PC-3 (cell line): ENCODE results near the gene ZBTB11. TPM values are rescaled to one million over a fixed set of nuclear protein-coding genes. Genes with fewer than 3 reads are reported as not detected.

Experiments
- ATAC-seq: fragments of 200-7000 bp; cut with Tn5 transposase; 2 replicates; pipeline ENCODE4 v1.9.1; 2020; ENCODE audit warnings: mild to moderate bottlenecking, moderate library complexity
- BruUV-seq: library from RNA; stranded (reverse); fragments of 400-500 nt; replicated peaks from 2 replicates; lab custom pipeline; 2021; lab: Mats Ljungman, UMichigan
- CTCF ChIA-PET: fragments of 300-600 bp; sonication (Branson Sonifier 250); formaldehyde crosslinking; loops from one replicate; lab custom pipeline; 2022; ENCODE audit warnings: antibody characterized with exemption; lab: Charles Lee
- POLR2A ChIA-PET: fragments of 300-600 bp; sonication (Branson Sonifier 250); formaldehyde crosslinking; loops from one replicate; lab custom pipeline; 2022; ENCODE audit warnings: antibody characterized with exemption; ENCODE audit not compliant: unreplicated experiment; lab: Charles Lee
- DNase-seq: peaks from one replicate; pipeline ENCODE4 v3.0.0-alpha.2; 2015
- H2AFZ ChIP-seq: fragments of 300-600 bp; sonication (generic); 2 replicates; pipeline ENCODE4 v1.6.0; 2016; ENCODE audit warnings: antibody characterized with exemption, low read length
- H3F3A ChIP-seq: fragments of 300-600 bp; sonication (generic); one replicate; pipeline ENCODE4 v1.6.0; 2017; ENCODE audit warnings: antibody characterized with exemption, low read length, control low read depth, mild to moderate bottlenecking; ENCODE audit not compliant: unreplicated experiment
- H3K27ac ChIP-seq: fragments of 300-600 bp; sonication (generic); 2 replicates; pipeline ENCODE4 v1.5.1; 2016; ENCODE audit warnings: mild to moderate bottlenecking, low read length
- H3K27me3 ChIP-seq: fragments of 300-600 bp; sonication (generic); 2 replicates; pipeline ENCODE4 v1.6.1; 2016; ENCODE audit warnings: low read length, mixed read lengths
- H3K36me3 ChIP-seq: fragments of 300-600 bp; sonication (generic); 2 replicates; pipeline ENCODE4 v1.6.1; 2016; ENCODE audit warnings: low read depth, mixed run types, low read length, mixed read lengths
- H3K4me1 ChIP-seq: fragments of 300-600 bp; sonication (generic); 2 replicates; pipeline ENCODE4 v1.5.1; 2016; ENCODE audit warnings: low read length; ENCODE audit not compliant: insufficient read depth
- H3K4me2 ChIP-seq: fragments of 300-600 bp; sonication (generic); 2 replicates; pipeline ENCODE4 v1.6.0; 2016; ENCODE audit warnings: low read length
- H3K4me3 ChIP-seq: fragments of 300-600 bp; sonication (generic); 2 replicates; pipeline ENCODE4 v1.5.1; 2016; ENCODE audit warnings: mild to moderate bottlenecking, low read length, mixed read lengths
- H3K79me2 ChIP-seq: fragments of 300-600 bp; sonication (generic); 2 replicates; pipeline ENCODE4 v1.6.1; 2017; ENCODE audit warnings: low read length, mixed read lengths
- H3K9ac ChIP-seq: fragments of 300-600 bp; sonication (generic); 2 replicates; pipeline ENCODE4 v1.6.0; 2016; ENCODE audit warnings: mild to moderate bottlenecking, low read length
- H3K9me2 ChIP-seq: fragments of 300-600 bp; sonication (generic); replicated peaks from 2 replicates; pipeline ENCODE4 v1.6.1; 2016; ENCODE audit warnings: mixed run types, low read length, mixed read lengths
- H3K9me3 ChIP-seq: fragments of 300-600 bp; sonication (generic); 2 replicates; pipeline ENCODE4 v1.6.1; 2016; ENCODE audit warnings: low read length, mixed read lengths
- H4K20me1 ChIP-seq: fragments of 300-600 bp; sonication (generic); 2 replicates; pipeline ENCODE4 v1.6.1; 2016; ENCODE audit warnings: low read length, mixed read lengths
- CTCF ChIP-seq: fragments of 300-600 bp; sonication (generic); conservative IDR thresholded peaks from 2 replicates; pipeline ENCODE4 v1.5.1; 2017; ENCODE audit warnings: antibody characterized with exemption, low read depth, mild to moderate bottlenecking, low read length
- EZH2 ChIP-seq: fragments of 300-600 bp; sonication (generic); IDR thresholded peaks from one replicate; pipeline ENCODE4 v1.6.1; 2017; ENCODE audit warnings: antibody characterized with exemption, mild to moderate bottlenecking, low read length; ENCODE audit not compliant: unreplicated experiment
- EZH2phosphoT487 ChIP-seq: fragments of 300-600 bp; sonication (generic); IDR thresholded peaks from 2 replicates; pipeline ENCODE4 v1.6.1; 2018; ENCODE audit warnings: mild to moderate bottlenecking, antibody characterized with exemption, low read length, borderline replicate concordance
- intact Hi-C: fragments of 100-400 bp; cut with micrococcal nuclease; formaldehyde crosslinking; loops from 2 replicates; pipeline ENCODE4 v1.9.0; 2023
- total RNA-seq: library from RNA; depleted of rRNA; stranded (reverse); fragments of >200 nt; gene quantifications from 2 replicates; pipeline ENCODE4 v1.2.3, GENCODE V29; 2014

The ZBTB11 gene
- total RNA-seq, 1 experiment from 2014 or later, result 27.6 TPM

- no peaks in the 10 kb centered on the region for H4K20me1 ChIP-seq
- no peak for ATAC-seq
- no peak overlapping the region for H3K4me2 ChIP-seq
- no peak for DNase-seq
- TF ChIP-seq EZH2 (no peak), CTCF (no peak), EZH2phosphoT487 (no peak)
- no peaks in the 10 kb centered on the region for H3K9me3 ChIP-seq
- no peak overlapping the region for H3K27ac ChIP-seq
- no peak overlapping the region for H2AFZ ChIP-seq
- no peak overlapping the region for H3K4me3 ChIP-seq
- no TSS peak for BruUV-seq
- H3K79me2 ChIP-seq, result no peaks in the 10 kb centered on the region
- ChIA-PET CTCF (no interaction called here), POLR2A (no interaction called here)
- H3K4me1 ChIP-seq, result no peaks in the 10 kb centered on the region
- H3F3A ChIP-seq, result no peaks in the 10 kb centered on the region
- H3K36me3 ChIP-seq, result no peaks in the 10 kb centered on the region
- H3K27me3 ChIP-seq, result no peaks in the 10 kb centered on the region
- no peak overlapping the region for H3K9ac ChIP-seq
- no peaks in the 10 kb centered on the region for H3K9me2 ChIP-seq
- intact Hi-C loops, result no loop called here
Observed at GRCh38 chr3:101624857-101625256, 52.1 kb downstream of the ZBTB11 start.

- no TSS peak for BruUV-seq
- Histone ChIP-seq H3K9me2 (no peaks in the 10 kb centered on the region), H3K36me3 (no peaks in the 10 kb centered on the region), H4K20me1 (no peaks in the 10 kb centered on the region), H3K27me3 (no peaks in the 10 kb centered on the region), H3K4me2 (no peak overlapping the region), H3K4me1 (no peaks in the 10 kb centered on the region), H3K9me3 (no peaks in the 10 kb centered on the region), H3F3A (no peaks in the 10 kb centered on the region), H3K79me2 (no peaks in the 10 kb centered on the region), H3K4me3 (no peak overlapping the region), H3K9ac (no peak overlapping the region), H2AFZ (no peak overlapping the region), H3K27ac (no peak overlapping the region)
- ATAC-seq (no peak), DNase-seq (no peak)
- POLR2A ChIA-PET, result no interaction called here
- no peak for TF ChIP-seq EZH2
- no peak for TF ChIP-seq CTCF
- no peak for TF ChIP-seq EZH2phosphoT487
- intact Hi-C loops, result no loop called here
- CTCF ChIA-PET, result no interaction called here
Observed at GRCh38 chr3:101623656-101624055, 53.3 kb downstream of the ZBTB11 start.

GRCh38 chr3:101619734-101620133 lies 57.2 kb downstream of the ZBTB11 start:
- CTCF ChIA-PET, result no interaction called here
- no peaks in the 10 kb centered on the region for H3K9me2 ChIP-seq
- no peak overlapping the region for H3K27ac ChIP-seq
- H4K20me1 ChIP-seq, result no peaks in the 10 kb centered on the region
- no peaks in the 10 kb centered on the region for H3K4me1 ChIP-seq
- TF ChIP-seq CTCF (no peak), EZH2phosphoT487 (no peak), EZH2 (no peak)
- POLR2A ChIA-PET, result no interaction called here
- H3K36me3 ChIP-seq, result no peaks in the 10 kb centered on the region
- no peak for DNase-seq
- no peaks in the 10 kb centered on the region for H3K79me2 ChIP-seq
- no peaks in the 10 kb centered on the region for H3K9me3 ChIP-seq
- no peaks in the 10 kb centered on the region for H3K27me3 ChIP-seq
- H3K9ac ChIP-seq, result no peak overlapping the region
- no peaks in the 10 kb centered on the region for H3F3A ChIP-seq
- H3K4me2 ChIP-seq, result no peak overlapping the region
- intact Hi-C loops, result no loop called here
- BruUV-seq, result no TSS peak
- H2AFZ ChIP-seq, result no peak overlapping the region
- H3K4me3 ChIP-seq, result no peak overlapping the region
- no peak for ATAC-seq
